Dermis microvascular lymphatic vessel endothelial cell (primary cell): ENCODE results near the gene ACHE. TPM values are rescaled to one million over a fixed set of nuclear protein-coding genes. Genes with fewer than 3 reads are reported as not detected.
"Not testable (repeated sequence)": the region's sequence is repeated elsewhere in the genome, so short reads cannot be mapped to it uniquely, and the experiment has no call there.

Source experiments
- DNase-seq, 2 donors: peaks; one replicate each; pipeline versions ENCODE4 v3.0.0 to v3.0.0-alpha.2; 2010; ENCODE audit warnings: low read depth in 2 of 2
- total RNA-seq: library from RNA; depleted of rRNA; stranded (reverse); fragments of >200 nt; gene quantifications from 2 replicates; pipeline ENCODE4 v1.2.1, GENCODE V29; 2014

ACHE gene
- total RNA-seq, 1 donor from 2014 or later: 1.2 TPM

DNA sequence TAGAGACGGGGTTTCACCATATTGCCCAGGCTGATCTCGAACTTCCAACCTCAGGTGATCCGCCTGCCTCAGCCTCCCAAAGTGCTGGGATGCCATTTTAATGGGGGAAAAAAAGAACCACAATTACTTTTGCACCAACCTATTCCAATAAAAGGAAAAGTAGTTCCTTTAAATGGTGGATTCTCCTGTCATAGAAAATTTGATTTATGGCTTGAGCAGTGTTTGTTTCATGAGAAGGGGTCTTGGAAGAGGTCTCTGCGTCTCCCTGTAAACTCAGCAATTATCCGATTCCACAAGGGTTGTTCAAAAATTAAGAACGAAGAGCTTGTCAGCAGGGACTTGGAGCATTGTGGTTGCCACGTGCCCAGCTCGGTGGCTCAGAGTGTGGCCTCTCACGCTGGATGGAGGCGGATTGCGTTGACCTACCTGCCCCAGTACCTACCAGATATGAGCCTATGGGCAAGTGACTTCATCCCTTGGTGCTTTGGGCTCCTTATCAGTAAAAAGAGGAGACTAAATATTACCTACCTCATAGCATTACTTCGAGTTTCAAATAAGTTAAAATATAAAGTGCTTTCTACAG, 31.3 kb downstream of the ACHE start:
- DNase-seq: no peak

- DNase-seq: peak; percentile 73 to 80
Observed at GRCh38 chr7:100863406-100863950, 32.2 kb downstream of the ACHE start.

DNA sequence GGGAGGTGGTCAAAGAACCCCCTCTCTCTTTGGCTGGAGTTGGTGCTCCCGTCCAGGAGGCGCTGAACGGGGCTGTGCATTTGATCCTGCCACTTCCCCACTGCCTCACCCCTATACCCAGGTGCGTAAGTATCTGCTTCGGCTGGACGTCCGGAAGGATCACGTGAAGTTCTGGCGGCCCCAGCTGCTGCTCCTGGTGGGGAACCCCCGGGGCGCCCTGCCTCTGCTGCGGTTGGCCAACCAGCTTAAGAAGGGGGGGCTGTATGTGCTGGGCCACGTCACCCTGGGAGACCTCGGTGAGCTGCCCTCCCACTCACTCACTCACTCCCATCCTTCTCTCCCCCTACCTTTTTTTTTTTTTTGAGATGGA, 34.1 kb downstream of the ACHE start:
- no peak for DNase-seq

DNA sequence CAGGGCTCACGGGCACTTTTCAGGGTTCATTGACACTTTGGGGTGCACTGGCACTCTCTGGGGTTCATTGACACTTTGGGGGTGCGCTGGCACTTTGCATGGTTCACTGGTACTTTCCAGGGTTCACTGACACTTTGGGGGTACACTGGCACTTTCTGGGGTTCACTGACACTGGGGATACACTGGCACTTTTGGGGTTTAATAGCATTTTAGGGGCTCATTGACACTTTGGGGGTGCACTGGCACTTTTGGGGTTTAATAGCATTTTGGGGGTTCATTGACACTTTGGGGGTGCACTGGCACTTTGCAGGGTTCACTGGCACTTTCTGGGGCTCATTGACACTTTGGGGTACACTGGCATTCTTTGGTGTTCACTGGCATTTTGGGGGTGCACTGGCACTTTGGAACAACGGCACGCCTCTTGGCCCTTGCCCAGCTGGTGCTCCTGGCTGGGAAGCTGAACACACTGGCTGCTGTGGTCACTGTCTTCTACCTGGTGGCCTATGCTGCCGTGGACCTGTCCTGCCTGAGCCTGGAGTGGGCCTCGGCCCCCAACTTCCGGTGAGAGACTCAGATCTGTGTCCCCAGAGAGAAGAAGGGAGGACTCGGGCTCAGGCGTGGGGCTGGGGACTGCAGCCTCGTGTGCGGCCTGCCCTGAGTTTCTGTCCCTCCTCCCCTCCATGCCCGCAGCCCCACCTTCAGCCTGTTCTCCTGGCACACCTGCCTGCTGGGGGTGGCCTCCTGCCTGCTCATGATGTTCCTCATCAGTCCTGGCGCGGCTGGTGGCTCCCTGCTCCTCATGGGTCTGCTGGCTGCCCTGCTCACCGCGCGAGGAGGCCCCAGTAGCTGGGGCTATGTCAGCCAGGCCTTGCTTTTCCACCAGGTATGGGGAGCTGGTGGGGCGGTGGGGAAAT, 34.7 kb downstream of the ACHE start:
- no peak for DNase-seq

DNA sequence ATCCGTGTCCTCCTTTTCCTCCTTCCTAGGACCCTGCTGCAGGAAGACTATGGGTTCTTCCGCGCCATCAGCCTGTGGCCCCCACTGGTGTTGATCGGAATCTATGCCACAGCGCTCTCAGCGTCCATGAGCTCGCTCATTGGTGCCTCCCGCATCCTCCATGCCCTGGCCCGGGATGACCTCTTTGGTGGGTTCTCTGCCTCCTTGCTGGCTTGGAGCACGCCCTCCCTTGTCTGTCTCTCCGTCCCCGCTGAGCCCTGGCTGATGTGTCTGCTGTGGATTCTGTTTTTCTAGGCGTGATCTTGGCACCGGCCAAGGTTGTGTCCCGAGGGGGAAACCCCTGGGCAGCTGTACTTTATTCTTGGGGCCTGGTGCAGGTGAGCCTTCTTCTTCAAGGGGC, 35.8 kb downstream of the ACHE start:
- no peak for DNase-seq

- DNase-seq: no peak
Observed at GRCh38 chr7:100856871-100857282, 38.8 kb downstream of the ACHE start.

- DNase-seq: no peak
Observed at GRCh38 chr7:100855515-100855914, 40.2 kb downstream of the ACHE start.

- not testable (repeated sequence) for DNase-seq
Observed at GRCh38 chr7:100854899-100855298, 40.8 kb downstream of the ACHE start.

DNA sequence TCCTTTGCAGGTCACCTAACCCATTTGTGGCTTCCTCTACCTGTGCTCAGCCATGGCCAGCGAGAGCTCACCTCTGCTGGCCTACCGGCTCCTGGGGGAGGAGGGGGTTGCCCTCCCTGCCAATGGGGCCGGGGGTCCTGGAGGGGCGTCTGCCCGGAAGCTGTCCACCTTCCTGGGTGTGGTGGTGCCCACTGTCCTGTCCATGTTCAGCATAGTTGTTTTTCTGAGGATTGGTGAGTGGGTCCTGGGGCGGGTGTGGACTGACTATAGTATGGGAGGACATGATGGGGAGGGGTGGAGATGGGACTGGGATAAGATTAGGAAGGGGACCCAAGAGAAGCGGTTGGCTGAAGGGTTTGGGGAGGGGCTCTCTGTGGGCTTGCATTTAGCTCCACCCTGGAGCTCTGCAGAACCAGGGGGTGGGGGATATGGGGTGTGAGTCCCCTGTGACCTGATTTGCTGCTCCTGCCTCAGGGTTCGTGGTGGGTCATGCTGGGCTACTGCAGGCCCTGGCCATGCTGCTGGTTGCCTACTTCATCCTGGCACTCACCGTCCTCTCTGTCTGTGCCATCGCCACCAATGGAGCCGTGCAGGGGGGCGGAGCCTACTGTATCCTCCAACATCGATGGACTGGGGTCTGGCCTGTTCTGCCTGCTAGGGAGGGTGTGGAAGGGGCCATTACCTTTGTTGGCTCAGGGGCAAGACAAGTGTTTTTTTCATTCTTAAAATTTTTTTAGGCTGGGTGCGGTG, 41.4 kb downstream of the ACHE start:
- no peak for DNase-seq

GRCh38 chr7:100852048-100852872, 43.4 kb downstream of the ACHE start, which contains the start of gene SLC12A9:
SLC12A9 (plus strand) TSS chr7:100852713; CDS start chr7:100854198, 1,485 bp downstream.
- DNase-seq: peak; percentile 77 to 92

DNA sequence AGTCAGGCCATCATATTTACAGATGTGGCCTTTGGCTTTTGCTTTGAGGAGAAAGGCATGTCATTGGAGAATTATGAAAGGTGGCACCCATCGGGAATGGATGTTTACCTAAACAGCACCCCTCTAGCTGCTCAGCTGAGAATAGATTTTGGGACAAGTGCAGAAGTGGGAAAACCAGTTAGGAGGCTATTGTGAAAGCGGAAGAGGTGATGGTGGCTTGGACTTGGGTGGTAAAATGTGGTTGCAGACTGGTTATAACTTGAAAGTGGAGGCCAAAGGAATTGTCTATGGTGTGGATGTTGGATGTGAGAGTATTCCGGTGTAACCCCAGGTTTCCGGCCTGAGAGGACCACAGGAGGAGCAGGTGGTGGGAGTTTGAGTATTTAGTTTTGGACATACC, 48.3 kb downstream of the ACHE start:
- no peak for DNase-seq

DNA sequence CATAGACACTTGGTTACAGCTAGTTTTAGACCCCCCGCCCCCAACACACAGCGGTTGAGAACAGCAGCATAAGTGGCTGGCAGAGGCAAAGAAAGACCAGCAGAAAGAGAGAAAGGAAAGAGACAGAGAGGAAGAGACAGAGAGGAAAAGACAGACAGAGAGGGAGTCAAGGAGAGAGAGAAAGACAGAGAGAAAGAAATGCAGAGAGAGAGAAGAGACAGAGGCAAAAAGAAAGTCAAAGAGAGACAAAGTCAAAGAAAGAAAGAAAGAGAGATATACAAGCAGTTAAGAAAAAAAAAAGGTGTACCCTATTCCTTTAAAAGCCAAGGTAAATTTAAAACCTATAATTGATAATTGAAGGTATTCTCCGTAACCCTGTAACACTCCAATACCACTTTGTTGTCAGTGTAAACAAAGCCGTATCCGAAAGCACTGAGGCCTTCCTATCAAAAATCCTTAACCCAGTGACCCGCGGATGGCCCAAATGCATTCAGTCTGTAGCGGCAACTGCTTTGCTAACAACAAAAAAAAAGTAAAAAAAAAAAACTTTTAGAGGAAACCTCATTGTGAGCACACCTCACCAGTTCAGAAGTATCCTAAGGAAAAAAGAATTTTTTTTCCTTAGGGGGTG, 55.1 kb downstream of the ACHE start:
- DNase-seq: no peak

Other genes starting within 250 kb of the ACHE start
- not detected in 2 replicates for gene ACTL6B, start 239.4 kb downstream of the ACHE start, total RNA-seq
- gene GNB2, start 222.1 kb downstream of the ACHE start, total RNA-seq: 61.2 and 97.4 TPM in 2 replicates
- gene GIGYF1, start 201.6 kb downstream of the ACHE start, total RNA-seq: 9.0 and 15.2 TPM in 2 replicates
- gene POP7, start 189.8 kb downstream of the ACHE start, total RNA-seq: 32.2 and 36.6 TPM in 2 replicates
- not detected in 2 replicates for gene EPO, start 175.4 kb downstream of the ACHE start, total RNA-seq
- gene ZAN, start 162.3 kb downstream of the ACHE start, total RNA-seq: not detected in 2 replicates
- gene EPHB4, start 68.4 kb downstream of the ACHE start, total RNA-seq: 272 and 378 TPM in 2 replicates
- 28.9 and 38.9 TPM in 2 replicates for gene SLC12A9, start 43.2 kb downstream of the ACHE start, total RNA-seq
- gene TRIP6, start 28.5 kb downstream of the ACHE start, total RNA-seq: 43.5 and 46.4 TPM in 2 replicates
- gene SRRT, start 20.8 kb downstream of the ACHE start, total RNA-seq: 29.2 and 30.0 TPM in 2 replicates
- gene UFSP1, start 6.2 kb downstream of the ACHE start, total RNA-seq: 1.3 and 2.0 TPM in 2 replicates
- gene MUC3A, start 53.6 kb upstream of the ACHE start, total RNA-seq: 0.13 TPM in 1 of 2 replicates, not detected in the other
- not detected in 2 replicates for gene MUC12, start 73.7 kb upstream of the ACHE start, total RNA-seq
- gene MUC17, start 124.2 kb upstream of the ACHE start, total RNA-seq: not detected in 2 replicates
- 8.9 and 11.6 TPM in 2 replicates for gene TRIM56, start 189.6 kb upstream of the ACHE start, total RNA-seq
- 81.9 and 88.2 TPM in 2 replicates for gene SERPINE1, start 231.2 kb upstream of the ACHE start, total RNA-seq